Fibroblast of the conjunctiva (primary cell): ENCODE results near the gene NXPH4.

ENCODE experiments used
- DNase-seq: peaks from one replicate; pipeline ENCODE4 v3.0.0-alpha.2; 2010; ENCODE audit warnings: low read depth

Gene NXPH4

DNA sequence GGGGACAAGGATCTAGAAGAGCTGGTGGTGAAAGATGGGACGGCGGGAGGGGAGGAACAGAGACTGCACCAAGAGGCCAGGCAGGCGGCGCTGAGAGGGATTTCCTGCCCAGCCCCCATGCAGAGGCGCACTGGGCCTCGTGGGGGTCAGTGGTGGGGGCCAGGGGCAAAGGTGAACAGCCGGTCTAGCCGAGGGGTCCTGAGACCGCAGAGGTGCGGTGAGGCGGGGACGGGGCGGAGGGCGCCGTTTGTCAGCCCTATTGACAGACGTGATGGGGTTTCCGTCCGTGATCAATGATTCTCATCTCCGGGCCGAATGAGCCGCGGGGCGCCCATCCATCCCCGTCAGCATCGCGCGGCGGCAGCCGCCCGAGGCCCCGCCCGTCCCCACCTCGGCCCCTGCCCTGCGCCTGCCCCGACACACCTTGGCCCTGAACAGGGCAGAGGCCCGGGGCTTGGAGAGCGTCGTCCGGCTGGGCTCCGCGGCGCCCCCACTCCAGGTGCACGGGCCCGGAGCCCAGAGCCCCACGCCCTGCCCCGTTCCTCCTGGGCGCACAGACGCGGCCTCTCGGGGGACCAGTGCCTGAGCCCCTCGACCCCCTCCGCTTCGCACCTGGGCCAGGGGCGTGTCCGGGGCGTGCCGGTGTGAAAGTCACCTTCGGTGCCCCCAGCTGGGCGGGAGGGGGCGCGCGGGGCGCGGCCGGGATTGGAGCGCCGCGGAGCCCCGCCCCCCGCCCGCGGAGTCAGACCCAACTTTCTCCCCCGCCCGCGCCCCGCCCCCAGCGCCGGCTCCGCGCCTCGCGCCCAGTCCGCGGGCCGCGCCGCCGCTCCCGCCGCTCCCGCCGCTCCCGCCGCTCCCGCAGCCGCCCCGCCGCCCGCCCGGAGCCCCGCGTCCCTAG, at the start of gene NXPH4:
NXPH4 (plus strand) TSS at position 781 of the 898 bp plus-strand sequence. CDS start 176 bp downstream, outside the sequence.
- no peak for DNase-seq

- no peak for DNase-seq
Measured at GRCh38 chr12:57166971-57167371, 49.6 kb upstream of the NXPH4 start.

GRCh38 chr12:57168058-57168457, 48.5 kb upstream of the NXPH4 start:
- DNase-seq, result no peak

DNA sequence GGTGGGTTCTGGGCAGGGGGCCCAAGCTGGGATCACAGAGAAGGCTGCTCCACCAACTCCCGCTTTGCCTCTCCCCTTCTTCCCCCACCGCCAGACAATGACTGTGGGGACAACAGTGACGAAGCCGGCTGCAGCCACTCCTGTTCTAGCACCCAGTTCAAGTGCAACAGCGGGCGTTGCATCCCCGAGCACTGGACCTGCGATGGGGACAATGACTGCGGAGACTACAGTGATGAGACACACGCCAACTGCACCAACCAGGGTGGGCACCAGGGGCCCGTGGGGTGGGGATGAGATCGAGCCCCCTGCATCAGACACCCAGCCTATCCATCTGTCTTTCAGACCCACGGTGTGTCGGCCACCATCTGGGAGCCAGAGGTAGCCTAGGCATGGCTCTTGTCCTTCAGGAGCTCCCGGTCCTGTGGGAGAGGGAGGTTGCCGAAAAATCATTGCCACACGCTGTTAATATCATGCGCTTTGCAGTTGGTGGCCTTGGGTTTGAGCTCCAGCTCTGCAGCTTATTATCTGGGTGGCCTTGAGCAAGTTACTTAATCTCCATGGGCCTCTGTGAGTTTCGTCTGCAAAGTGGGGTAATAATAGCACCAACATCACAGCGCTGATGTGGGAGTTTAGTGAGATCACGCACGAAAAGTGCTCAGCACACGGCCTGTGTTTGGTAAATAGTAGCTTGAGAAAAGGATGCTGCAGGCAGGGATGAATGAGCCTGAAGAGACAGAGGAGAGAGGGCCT, 47.4 kb upstream of the NXPH4 start:
- DNase-seq, result no peak

GRCh38 chr12:57169969-57170368, 46.6 kb upstream of the NXPH4 start:
- DNase-seq, result no peak

- no peak for DNase-seq
Measured at GRCh38 chr12:57170408-57170807, 46.2 kb upstream of the NXPH4 start.

DNA sequence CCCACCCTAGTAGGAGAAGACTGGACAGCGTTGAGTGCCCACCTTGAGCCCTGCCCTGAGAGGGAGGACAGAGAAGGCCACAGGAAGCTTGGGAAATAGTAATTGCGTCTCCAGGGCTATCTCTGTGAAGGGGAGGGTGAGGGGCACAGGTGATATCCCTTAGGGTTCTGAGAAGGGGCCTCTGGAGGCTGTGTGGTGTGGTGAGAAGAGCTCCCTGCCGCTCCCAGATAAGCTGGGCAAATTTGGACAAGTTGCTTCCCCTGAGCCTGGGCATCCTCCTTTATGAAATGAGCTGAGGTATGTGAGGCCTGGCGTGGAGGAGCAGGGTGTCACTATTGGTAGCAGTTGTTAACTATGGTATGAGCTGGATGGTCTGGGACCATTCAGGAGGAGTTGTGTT, 45.7 kb upstream of the NXPH4 start:
- no peak for DNase-seq

DNA sequence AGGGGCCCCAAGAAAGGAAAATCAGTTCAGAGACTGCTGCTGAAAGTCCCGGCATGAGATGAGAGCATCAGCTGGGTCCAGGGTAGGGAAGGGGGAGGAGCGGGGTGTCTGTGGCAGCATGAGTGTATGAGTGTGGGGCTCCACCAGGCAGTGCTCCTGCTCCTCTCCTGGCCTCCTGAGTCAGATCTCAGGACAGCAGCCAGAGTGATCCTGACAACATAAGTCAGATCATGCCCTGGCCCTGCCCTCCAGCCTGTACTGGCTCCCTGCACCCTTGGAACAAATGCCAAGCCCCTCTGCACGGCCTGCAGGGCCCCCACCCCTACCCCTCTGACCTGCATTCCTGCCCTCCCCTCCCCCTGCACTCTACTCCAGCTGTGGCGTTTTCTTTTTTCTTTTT, 44.9 kb upstream of the NXPH4 start:
- DNase-seq, result peak; percentile 85

DNA sequence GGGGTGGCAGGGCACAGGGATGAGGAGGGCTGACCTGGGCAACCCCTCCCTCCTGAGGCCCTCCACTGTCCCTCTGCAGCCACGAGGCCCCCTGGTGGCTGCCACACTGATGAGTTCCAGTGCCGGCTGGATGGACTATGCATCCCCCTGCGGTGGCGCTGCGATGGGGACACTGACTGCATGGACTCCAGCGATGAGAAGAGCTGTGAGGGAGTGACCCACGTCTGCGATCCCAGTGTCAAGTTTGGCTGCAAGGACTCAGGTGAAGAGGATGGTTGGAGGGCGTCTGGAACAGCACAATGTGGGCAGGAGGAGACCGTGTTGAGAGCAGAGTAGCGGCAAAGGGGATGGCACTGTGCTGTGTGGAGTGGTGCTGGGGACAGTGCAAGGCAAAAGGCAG, 43.5 kb upstream of the NXPH4 start:
- DNase-seq, result no peak

DNA sequence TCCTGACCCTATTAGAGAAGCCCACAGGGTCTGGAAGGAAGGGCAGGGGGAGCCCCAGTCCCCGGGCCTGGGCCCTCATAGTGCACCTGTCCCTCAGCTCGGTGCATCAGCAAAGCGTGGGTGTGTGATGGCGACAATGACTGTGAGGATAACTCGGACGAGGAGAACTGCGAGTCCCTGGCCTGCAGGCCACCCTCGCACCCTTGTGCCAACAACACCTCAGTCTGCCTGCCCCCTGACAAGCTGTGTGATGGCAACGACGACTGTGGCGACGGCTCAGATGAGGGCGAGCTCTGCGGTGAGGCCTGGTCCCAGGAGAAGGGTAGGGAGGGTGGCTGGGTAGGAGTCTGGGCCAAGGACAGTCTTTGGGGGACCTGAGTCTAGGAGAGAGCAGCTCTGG, 42.9 kb upstream of the NXPH4 start:
- no peak for DNase-seq

GRCh38 chr12:57175428-57176138, 41.0 kb upstream of the NXPH4 start:
- DNase-seq, result peak; percentile 75

GRCh38 chr12:57176139-57176477, 40.5 kb upstream of the NXPH4 start:
- DNase-seq, result no peak

- no peak for DNase-seq
Measured at GRCh38 chr12:57176846-57177245, 39.7 kb upstream of the NXPH4 start.

- DNase-seq, result no peak
Measured at GRCh38 chr12:57177354-57177753, 39.2 kb upstream of the NXPH4 start.

GRCh38 chr12:57178213-57178612, 38.4 kb upstream of the NXPH4 start:
- DNase-seq, result no peak

GRCh38 chr12:57179331-57180086, 37.1 kb upstream of the NXPH4 start:
- no peak for DNase-seq

GRCh38 chr12:57180321-57180989, 36.1 kb upstream of the NXPH4 start:
- no peak for DNase-seq

GRCh38 chr12:57181072-57181471, 35.5 kb upstream of the NXPH4 start:
- DNase-seq, result no peak

GRCh38 chr12:57181561-57182155, 34.9 kb upstream of the NXPH4 start:
- DNase-seq, result no peak

GRCh38 chr12:57182918-57183575, 33.5 kb upstream of the NXPH4 start:
- peak; percentile 43 for DNase-seq
